K562 (cell line): ENCODE data around the gene CORIN. TPM values are rescaled to one million over a fixed set of nuclear protein-coding genes. Genes with fewer than 3 reads are reported as not detected.

Experiments
- ATAC-seq: fragments of 200-7000 bp; cut with Tn5 transposase; 3 replicates; pipeline ENCODE4 v1.9.1; 2020; ENCODE audit warnings: moderate library complexity
- BruUV-seq: library from RNA; stranded (reverse); fragments of 400-500 nt; replicated peaks from 2 replicates; lab custom pipeline; 2021; lab: Mats Ljungman, UMichigan
- CTCF ChIA-PET: fragments of 300-600 bp; formaldehyde crosslinking; extraction: SDS; loops from one replicate; lab custom pipeline; 2021; ENCODE audit warnings: low intra/inter-chr PET ratio; lab: Yijun Ruan, JAX
- POLR2A ChIA-PET: fragments of 300-600, 350-650 bp; sonication (Branson Sonifier 250); formaldehyde crosslinking; extraction: SDS; loops from one replicate; lab custom pipeline; 2021; ENCODE audit warnings: antibody characterized with exemption, inconsistent platforms; lab: Yijun Ruan, JAX
- DNase-seq, 4 experiments: peaks; one replicate each; pipeline versions ENCODE4 v3.0.0 to v3.0.0-alpha.2; 2011 to 2018; ENCODE audit warnings: low spot score in 3 of 4, mixed read lengths in 3 of 4; ENCODE audit errors: extremely low read depth in 1 of 4
- FAIRE-seq: peaks from 2 replicates; lab custom pipeline; 2011; peaks lifted over from hg19 to GRCh38; lab: Jason Lieb, UNC
- H2AFZ ChIP-seq: 2 replicates; pipeline ENCODE4 v1.6.0; 2011; ENCODE audit warnings: low read depth, low read length, control low read depth, inconsistent platforms
- H3K27ac ChIP-seq: fragments of 200-600 bp; 3 replicates; pipeline ENCODE4 v1.8.0; 2011; ENCODE audit warnings: low read depth, mild to moderate bottlenecking, control low read depth, inconsistent platforms, low read length, moderate library complexity, mixed read lengths; ENCODE audit errors: extremely low read depth
- H3K27me3 ChIP-seq, 2 experiments: fragments of 300-600 bp in 1 of 2; 2 replicates in 1 of 2; 3 replicates in 1 of 2; pipeline versions ENCODE4 v1.6.0 to v1.8.0; 2011; ENCODE audit warnings: inconsistent platforms in 2 of 2, low read length in 2 of 2, mild to moderate bottlenecking in 1 of 2, mixed read lengths in 1 of 2, moderate library complexity in 1 of 2; ENCODE audit not compliant: control insufficient read depth in 2 of 2, insufficient read depth in 2 of 2
- H3K36me3 ChIP-seq: fragments of 300-600 bp; 3 replicates; pipeline ENCODE4 v1.8.0; 2011; ENCODE audit warnings: mild to moderate bottlenecking, low read length, inconsistent platforms; ENCODE audit not compliant: control insufficient read depth, insufficient read depth
- H3K4me1 ChIP-seq, 2 experiments: fragments of 200-600 bp in 1 of 2; replicated peaks in 1 of 2; 2 replicates in 1 of 2; 3 replicates in 1 of 2; pipeline versions ENCODE4 v1.5.1 to v1.8.0; 2011; ENCODE audit warnings: inconsistent platforms in 2 of 2, low read length in 2 of 2, mild to moderate bottlenecking in 1 of 2, mixed read lengths in 1 of 2, moderate library complexity in 1 of 2; ENCODE audit not compliant: control insufficient read depth in 2 of 2, insufficient read depth in 2 of 2
- H3K4me2 ChIP-seq: 2 replicates; pipeline ENCODE4 v1.6.1; 2011; ENCODE audit warnings: low read length, control low read depth, inconsistent platforms, mixed read lengths; ENCODE audit not compliant: insufficient read depth
- H3K4me3 ChIP-seq: fragments of 200-600 bp; sonication (generic), shearing (Covaris generic); 2 replicates; pipeline ENCODE4 v1.5.1; 2016; ENCODE audit warnings: control low read depth, inconsistent platforms
- H3K79me2 ChIP-seq: fragments of 200-600 bp; 3 replicates; pipeline ENCODE4 v1.8.0; 2011; ENCODE audit warnings: low read length, inconsistent platforms; ENCODE audit not compliant: control insufficient read depth, insufficient read depth
- H3K9ac ChIP-seq, 2 experiments: 2 replicates each; pipeline versions ENCODE4 v1.6.0 to v1.6.1; 2011; ENCODE audit warnings: low read depth in 2 of 2, low read length in 2 of 2, control low read depth in 1 of 2, inconsistent platforms in 1 of 2, mild to moderate bottlenecking in 1 of 2, mixed read lengths in 1 of 2; ENCODE audit not compliant: insufficient read depth in 1 of 2
- H3K9me1 ChIP-seq: one replicate; pipeline ENCODE4 v1.6.0; 2011; ENCODE audit warnings: inconsistent platforms, mild to moderate bottlenecking, low read length, moderate library complexity; ENCODE audit not compliant: control insufficient read depth, insufficient read depth
- H3K9me3 ChIP-seq: replicated peaks from 2 replicates; pipeline ENCODE4 v1.5.1; 2011; ENCODE audit warnings: low read depth, low read length, inconsistent platforms; ENCODE audit not compliant: control insufficient read depth, insufficient read depth
- H4K20me1 ChIP-seq: replicated peaks from 2 replicates; pipeline ENCODE4 v1.6.1; 2011; ENCODE audit warnings: low read length, inconsistent platforms, mixed read lengths; ENCODE audit not compliant: control insufficient read depth, insufficient read depth
- HCFC1 ChIP-seq: IDR thresholded peaks from 2 replicates; pipeline ENCODE4 v1.6.1; 2012; ENCODE audit warnings: low read depth, low read length, improper control_type of control experiment
- POLR2G ChIP-seq: fragments of 200-400 bp; formaldehyde crosslinking; IDR thresholded peaks from 2 replicates; pipeline ENCODE4 v1.6.1; 2017; ENCODE audit warnings: low read depth, mild to moderate bottlenecking, antibody characterized with exemption, low read length, moderate library complexity
- SMAD4 ChIP-seq: fragments of 250-450 bp; sonication (Bioruptor Pico); conservative IDR thresholded peaks from 2 replicates; pipeline ENCODE4 v1.8.0; 2021; ENCODE audit warnings: inconsistent platforms, mild to moderate bottlenecking, moderate library complexity
- ZNF77 ChIP-seq: fragments of 250-450 bp; sonication (Bioruptor Pico); IDR thresholded peaks from 2 replicates; pipeline ENCODE4 v1.5.0; 2020
- whole genome bisulfite sequencing: fragments of 100-300 bp; shearing (Covaris generic); methylation state at CpG from one replicate; pipeline ENCODE4 v1.1.6; 2016; ENCODE audit warnings: low coverage, mixed read lengths; ENCODE audit not compliant: insufficient coverage; ENCODE audit errors: missing lambda C conversion rate; 5-methylcytosine and 5-hydroxymethylcytosine counted together
- in situ Hi-C: fragments of 300-500 bp; cut with MboI; formaldehyde crosslinking; loops from 4 replicates; pipeline ENCODE4 v1.15.0; 2018; ENCODE audit warnings: inconsistent platforms, mixed read lengths
- intact Hi-C: fragments of 100-400 bp; cut with micrococcal nuclease; formaldehyde crosslinking; loops from 2 replicates; pipeline ENCODE4 v1.14.2; 2022
- polyA plus RNA-seq, 8 experiments: library from polyadenylated mRNA; depleted of rRNA in 4 of 8; stranded (reverse) in 5 of 8; unstranded in 3 of 8; fragments of >200 nt; fragmentation: Nextera tagmentation in 2 of 8; fragmentation: Illumina TruSeq in 1 of 8; extraction: Ambion mirVana in 2 of 8; extraction: Trizol in 1 of 8; gene quantifications; 2 replicates each; pipeline versions ENCODE4 v1.2.1 to v1.2.3, GENCODE V29; 2011 to 2014; ENCODE audit warnings: inconsistent platforms in 1 of 8, missing spikeins in 1 of 8
- total RNA-seq, 7 experiments: library from RNA; depleted of rRNA in 6 of 7; stranded (reverse); fragments of >200 nt in 6 of 7; fragmentation: Illumina TruSeq in 2 of 7; extraction: Trizol in 2 of 7; gene quantifications; 2 replicates each; pipeline versions ENCODE4 v1.2.1 to v1.2.3, GENCODE V29; 2011 to 2021; ENCODE audit warnings: low replicate concordance in 1 of 7
- TF ChIP-seq, protein P1 (sequence below): fragments of 450-650 bp; IDR thresholded peaks from 2 replicates; pipeline ENCODE4 v1.6.1; 2016; ENCODE audit warnings: low read depth, mild to moderate bottlenecking, moderate library complexity
- TF ChIP-seq, protein P2 (sequence below): fragments of 450-650 bp; formaldehyde crosslinking; conservative IDR thresholded peaks from 2 replicates; pipeline ENCODE4 v1.4.0; 2022; ENCODE audit warnings: mild to moderate bottlenecking, missing genetic modification characterization
- TF ChIP-seq, protein P3 (sequence below): fragments of 250-450 bp; sonication (Bioruptor Pico); IDR thresholded peaks from 2 replicates; pipeline ENCODE4 v1.5.0; 2020; ENCODE audit warnings: mild to moderate bottlenecking
- TF ChIP-seq, protein P4 (sequence below), 2 experiments: fragments of 450-650 bp in 1 of 2; sonication (generic) in 1 of 2; formaldehyde crosslinking in 1 of 2; IDR thresholded peaks in 1 of 2; conservative IDR thresholded peaks in 1 of 2; 2 replicates each; pipeline versions ENCODE4 v1.6.1 to v1.8.1; 2016 to 2023; ENCODE audit warnings: mild to moderate bottlenecking in 2 of 2, moderate library complexity in 2 of 2, inconsistent platforms in 1 of 2, missing genetic modification reagents in 1 of 2
- TF ChIP-seq, protein P5 (sequence below): fragments of 450-650 bp; IDR thresholded peaks from 2 replicates; pipeline ENCODE4 v1.6.1; 2016
- TF ChIP-seq, protein P6 (sequence below): fragments of 450-650 bp; formaldehyde crosslinking; IDR thresholded peaks from 2 replicates; pipeline ENCODE4 v1.4.0; 2020; ENCODE audit warnings: mild to moderate bottlenecking, mixed read lengths

CORIN gene
- total and polyA plus RNA-seq, 9 of the 15 experiments (the other 6 are each of a cell fraction or from before 2014, with no cell fraction given) = 0.04 to 0.31 (median 0.08) TPM; not detected in 4

DNA sequence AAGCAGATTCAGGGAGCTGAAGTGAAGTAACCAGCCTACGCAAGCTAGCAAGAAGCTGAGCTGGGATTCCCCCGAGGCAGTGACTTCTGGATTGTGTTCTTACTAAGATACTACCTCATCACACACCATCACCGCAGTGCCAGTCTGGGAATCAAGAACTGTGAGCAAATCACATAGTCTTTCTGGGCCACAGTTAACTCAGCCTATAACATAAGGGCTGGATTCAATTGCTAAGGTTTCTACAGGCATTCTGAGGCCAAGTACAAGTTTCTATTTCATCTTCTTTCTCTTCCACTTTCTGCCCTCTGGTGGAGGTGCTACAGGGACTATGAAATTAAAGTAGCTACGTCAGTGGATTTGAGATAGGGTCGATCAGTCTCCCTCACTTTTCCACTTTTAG is 1.4 kb upstream of the CORIN start (continued):
- TF ChIP-seq SMAD4 (CRISPR knock-in tag) (no peak), ZNF77 (CRISPR knock-in tag) (no peak), HCFC1 (no peak)
- TF ChIP-seq, protein P1, sequence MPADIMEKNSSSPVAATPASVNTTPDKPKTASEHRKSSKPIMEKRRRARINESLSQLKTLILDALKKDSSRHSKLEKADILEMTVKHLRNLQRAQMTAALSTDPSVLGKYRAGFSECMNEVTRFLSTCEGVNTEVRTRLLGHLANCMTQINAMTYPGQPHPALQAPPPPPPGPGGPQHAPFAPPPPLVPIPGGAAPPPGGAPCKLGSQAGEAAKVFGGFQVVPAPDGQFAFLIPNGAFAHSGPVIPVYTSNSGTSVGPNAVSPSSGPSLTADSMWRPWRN = no peak
- TF ChIP-seq, protein P2, sequence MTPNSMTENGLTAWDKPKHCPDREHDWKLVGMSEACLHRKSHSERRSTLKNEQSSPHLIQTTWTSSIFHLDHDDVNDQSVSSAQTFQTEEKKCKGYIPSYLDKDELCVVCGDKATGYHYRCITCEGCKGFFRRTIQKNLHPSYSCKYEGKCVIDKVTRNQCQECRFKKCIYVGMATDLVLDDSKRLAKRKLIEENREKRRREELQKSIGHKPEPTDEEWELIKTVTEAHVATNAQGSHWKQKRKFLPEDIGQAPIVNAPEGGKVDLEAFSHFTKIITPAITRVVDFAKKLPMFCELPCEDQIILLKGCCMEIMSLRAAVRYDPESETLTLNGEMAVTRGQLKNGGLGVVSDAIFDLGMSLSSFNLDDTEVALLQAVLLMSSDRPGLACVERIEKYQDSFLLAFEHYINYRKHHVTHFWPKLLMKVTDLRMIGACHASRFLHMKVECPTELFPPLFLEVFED = no peak
- TF ChIP-seq, protein P3, sequence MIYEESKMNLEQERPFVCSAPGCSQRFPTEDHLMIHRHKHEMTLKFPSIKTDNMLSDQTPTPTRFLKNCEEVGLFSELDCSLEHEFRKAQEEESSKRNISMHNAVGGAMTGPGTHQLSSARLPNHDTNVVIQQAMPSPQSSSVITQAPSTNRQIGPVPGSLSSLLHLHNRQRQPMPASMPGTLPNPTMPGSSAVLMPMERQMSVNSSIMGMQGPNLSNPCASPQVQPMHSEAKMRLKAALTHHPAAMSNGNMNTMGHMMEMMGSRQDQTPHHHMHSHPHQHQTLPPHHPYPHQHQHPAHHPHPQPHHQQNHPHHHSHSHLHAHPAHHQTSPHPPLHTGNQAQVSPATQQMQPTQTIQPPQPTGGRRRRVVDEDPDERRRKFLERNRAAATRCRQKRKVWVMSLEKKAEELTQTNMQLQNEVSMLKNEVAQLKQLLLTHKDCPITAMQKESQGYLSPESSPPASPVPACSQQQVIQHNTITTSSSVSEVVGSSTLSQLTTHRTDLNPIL (CRISPR knock-in tag) = no peak

DNA sequence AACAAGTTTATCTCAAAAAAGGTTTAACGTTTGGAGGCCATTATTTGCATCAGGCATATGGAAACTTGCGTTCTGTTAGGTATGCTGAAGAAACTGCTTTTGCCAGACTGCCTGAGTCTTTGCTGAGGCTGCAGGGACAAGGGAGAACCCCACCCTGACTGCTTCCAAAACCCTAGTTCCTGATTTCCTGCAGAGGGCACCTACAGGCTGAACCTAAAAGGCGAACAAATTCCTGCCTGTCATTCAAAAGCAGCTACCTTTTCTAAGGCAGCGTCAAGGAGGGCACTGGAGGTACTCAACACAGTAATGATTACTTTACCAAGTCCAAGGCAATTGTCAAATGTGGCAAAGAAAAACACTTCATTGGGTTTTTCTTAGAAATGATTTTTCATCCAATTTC is 578 bp upstream of the CORIN start:
- ChIA-PET POLR2A (no interaction called here), CTCF (no interaction called here)
- in situ Hi-C loops (no loop called here), intact Hi-C loops (loop anchor here (2.0 kb wide), 1 partner anchor 152 kb away; no protein-coding TSS in a partner anchor)
- Histone ChIP-seq H3K9me3 (no peaks in the 10 kb centered on the region), H3K9ac (no peak overlapping the region), H3K4me1 (peaks cover 0 to 13% of the 10 kb centered on the region in 2 experiments; a peak in 2 of 5 replicates), H3K4me2 (no peak overlapping the region), H2AFZ (no peak overlapping the region), H3K27ac (no peak overlapping the region), H3K79me2 (no peaks in the 10 kb centered on the region), H3K27me3 (no peaks in the 10 kb centered on the region), H4K20me1 (no peaks in the 10 kb centered on the region), H3K9me1 (no peaks in the 10 kb centered on the region), H3K4me3 (no peak overlapping the region), H3K36me3 (peaks cover 4% of the 10 kb centered on the region; the same call in 1 of the 3 replicates)
- BruUV-seq = no TSS peak
- DNase-seq (no peak), ATAC-seq (no peak), FAIRE-seq (no peak)
- WGBS = 47% methylated on average over 4 of the region's 4 CpGs
- TF ChIP-seq, protein P4, sequence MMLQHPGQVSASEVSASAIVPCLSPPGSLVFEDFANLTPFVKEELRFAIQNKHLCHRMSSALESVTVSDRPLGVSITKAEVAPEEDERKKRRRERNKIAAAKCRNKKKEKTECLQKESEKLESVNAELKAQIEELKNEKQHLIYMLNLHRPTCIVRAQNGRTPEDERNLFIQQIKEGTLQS (IDR thresholded peaks at IDR 0.05) = no peak
- TF ChIP-seq, protein P4 (CRISPR knock-in tag; conservative IDR thresholded peaks at IDR 0.05) = no peak
- TF ChIP-seq POLR2G = no peak
- TF ChIP-seq, protein P5, sequence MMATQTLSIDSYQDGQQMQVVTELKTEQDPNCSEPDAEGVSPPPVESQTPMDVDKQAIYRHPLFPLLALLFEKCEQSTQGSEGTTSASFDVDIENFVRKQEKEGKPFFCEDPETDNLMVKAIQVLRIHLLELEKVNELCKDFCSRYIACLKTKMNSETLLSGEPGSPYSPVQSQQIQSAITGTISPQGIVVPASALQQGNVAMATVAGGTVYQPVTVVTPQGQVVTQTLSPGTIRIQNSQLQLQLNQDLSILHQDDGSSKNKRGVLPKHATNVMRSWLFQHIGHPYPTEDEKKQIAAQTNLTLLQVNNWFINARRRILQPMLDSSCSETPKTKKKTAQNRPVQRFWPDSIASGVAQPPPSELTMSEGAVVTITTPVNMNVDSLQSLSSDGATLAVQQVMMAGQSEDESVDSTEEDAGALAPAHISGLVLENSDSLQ = peak; percentile 48
- TF ChIP-seq, protein P6, sequence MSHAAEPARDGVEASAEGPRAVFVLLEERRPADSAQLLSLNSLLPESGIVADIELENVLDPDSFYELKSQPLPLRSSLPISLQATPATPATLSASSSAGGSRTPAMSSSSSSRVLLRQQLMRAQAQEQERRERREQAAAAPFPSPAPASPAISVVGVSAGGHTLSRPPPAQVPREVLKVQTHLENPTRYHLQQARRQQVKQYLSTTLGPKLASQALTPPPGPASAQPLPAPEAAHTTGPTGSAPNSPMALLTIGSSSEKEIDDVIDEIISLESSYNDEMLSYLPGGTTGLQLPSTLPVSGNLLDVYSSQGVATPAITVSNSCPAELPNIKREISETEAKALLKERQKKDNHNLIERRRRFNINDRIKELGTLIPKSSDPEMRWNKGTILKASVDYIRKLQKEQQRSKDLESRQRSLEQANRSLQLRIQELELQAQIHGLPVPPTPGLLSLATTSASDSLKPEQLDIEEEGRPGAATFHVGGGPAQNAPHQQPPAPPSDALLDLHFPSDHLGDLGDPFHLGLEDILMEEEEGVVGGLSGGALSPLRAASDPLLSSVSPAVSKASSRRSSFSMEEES = no peak
